ENCODE measurements around the gene ZFP14. TPM values are rescaled to one million over a fixed set of nuclear protein-coding genes. Genes with fewer than 3 reads are reported as not detected.

Gene ZFP14
- total RNA-seq, 1 donor from 2014 or later, result 13.9 TPM

GRCh38 chr19:36418287-36419001 lies 39.4 kb upstream of the ZFP14 start, which contains the start of gene ZFP82:
Gene ZFP82 (minus strand): TSS chr19:36418644. CDS start chr19:36409789, 8,855 bp downstream.
- Mint-ChIP-seq H3K4me3 (peak within 1 kb of the TSS; percentile 93), H3K36me3 (peaks cover 18% of the 10 kb centered on the region), H3K9me3 (peaks cover 7% of the 10 kb centered on the region), H3K27ac (peak within 1 kb of the TSS; percentile 98), H3K4me1 (peaks cover 20% of the 10 kb centered on the region), H3K27me3 (ENCODE audit: low read depth) (no peaks in the 10 kb centered on the region)
- peak; percentile 77 to 83 for DNase-seq (ENCODE audit: low spot score in 2 of 2, unreplicated experiment in 2 of 2)
- TF ChIP-seq CTCF (IDR thresholded peaks at IDR 0.05; ENCODE audit: unreplicated experiment), result no peak

GRCh38 chr19:36417752-36418286 lies 38.8 kb upstream of the ZFP14 start:
- peak overlapping the region; percentile 98 for H3K27ac Mint-ChIP-seq
- H3K27me3 Mint-ChIP-seq (ENCODE audit: low read depth), result no peaks in the 10 kb centered on the region
- peak overlapping the region; percentile 93 for H3K4me3 Mint-ChIP-seq
- peaks cover 24% of the 10 kb centered on the region for H3K36me3 Mint-ChIP-seq
- peaks cover 20% of the 10 kb centered on the region for H3K4me1 Mint-ChIP-seq
- no peak for TF ChIP-seq CTCF (IDR thresholded peaks at IDR 0.05; ENCODE audit: unreplicated experiment)
- no peak for DNase-seq (ENCODE audit: low spot score in 2 of 2, unreplicated experiment in 2 of 2)
- peaks cover 9% of the 10 kb centered on the region for H3K9me3 Mint-ChIP-seq

GRCh38 chr19:36409841-36410240 lies 30.8 kb upstream of the ZFP14 start:
- TF ChIP-seq CTCF (IDR thresholded peaks at IDR 0.05; ENCODE audit: unreplicated experiment), result no peak
- Mint-ChIP-seq H3K4me1 (no peaks in the 10 kb centered on the region), H3K27me3 (ENCODE audit: low read depth) (no peaks in the 10 kb centered on the region), H3K27ac (no peak overlapping the region), H3K36me3 (peaks cover 62% of the 10 kb centered on the region), H3K4me3 (no peak overlapping the region), H3K9me3 (peaks cover 30% of the 10 kb centered on the region)
- no peak for DNase-seq (ENCODE audit: low spot score in 2 of 2, unreplicated experiment in 2 of 2)

GRCh38 chr19:36408101-36408500 lies 29.1 kb upstream of the ZFP14 start:
- H3K27ac Mint-ChIP-seq, result no peak overlapping the region
- H3K9me3 Mint-ChIP-seq, result peaks cover 30% of the 10 kb centered on the region
- TF ChIP-seq CTCF (IDR thresholded peaks at IDR 0.05; ENCODE audit: unreplicated experiment), result no peak
- H3K4me1 Mint-ChIP-seq, result no peaks in the 10 kb centered on the region
- no peak overlapping the region for H3K4me3 Mint-ChIP-seq
- H3K36me3 Mint-ChIP-seq, result peaks cover 68% of the 10 kb centered on the region
- no peaks in the 10 kb centered on the region for H3K27me3 Mint-ChIP-seq (ENCODE audit: low read depth)
- no peak for DNase-seq (ENCODE audit: low spot score in 2 of 2, unreplicated experiment in 2 of 2)

- H3K4me3 Mint-ChIP-seq, result no peak overlapping the region
- peaks cover 72% of the 10 kb centered on the region for H3K36me3 Mint-ChIP-seq
- no peak for DNase-seq (ENCODE audit: low spot score in 2 of 2, unreplicated experiment in 2 of 2)
- H3K9me3 Mint-ChIP-seq, result peaks cover 28% of the 10 kb centered on the region
- no peaks in the 10 kb centered on the region for H3K27me3 Mint-ChIP-seq (ENCODE audit: low read depth)
- no peak for TF ChIP-seq CTCF (IDR thresholded peaks at IDR 0.05; ENCODE audit: unreplicated experiment)
- H3K4me1 Mint-ChIP-seq, result no peaks in the 10 kb centered on the region
- no peak overlapping the region for H3K27ac Mint-ChIP-seq
Observed at GRCh38 chr19:36404498-36404897, 25.5 kb upstream of the ZFP14 start.

All from mesothelial cell of epicardium (in vitro differentiated cells).